Measurements from ENCODE around the gene FBXL14.
"Not testable (repeated sequence)": the region's sequence is repeated elsewhere in the genome, so short reads cannot be mapped to it uniquely, and the experiment has no call there.

FBXL14 gene

DNA sequence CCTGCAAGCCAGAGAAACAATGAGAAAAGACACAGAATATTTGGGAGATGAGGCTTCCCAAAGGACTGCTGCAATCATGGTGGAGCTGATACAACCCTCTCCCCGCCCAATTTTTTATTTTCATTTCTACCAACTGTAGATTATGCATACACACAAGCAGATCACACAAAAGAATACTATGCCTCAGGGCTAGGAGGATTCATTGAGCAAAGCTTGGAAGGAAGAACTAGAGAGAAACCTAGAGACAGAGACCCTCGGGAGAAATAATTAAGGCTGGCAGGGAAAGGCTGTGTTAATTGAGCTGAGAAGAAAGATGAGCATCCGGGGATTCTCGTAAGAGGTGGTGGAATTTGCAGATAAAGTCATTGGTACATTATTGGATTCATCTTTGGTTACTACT lies 24.8 kb upstream of the FBXL14 start:
- DNase-seq = no peak

- DNase-seq = no peak
Measured at GRCh38 chr12:1618489-1618888, 24.1 kb upstream of the FBXL14 start.

- DNase-seq = no peak
Measured at GRCh38 chr12:1616233-1617066, 22.1 kb upstream of the FBXL14 start.

- no peak for DNase-seq
Measured at GRCh38 chr12:1614360-1614759, 20.0 kb upstream of the FBXL14 start.

GRCh38 chr12:1613860-1614259 lies 19.5 kb upstream of the FBXL14 start:
- no peak for DNase-seq

DNA sequence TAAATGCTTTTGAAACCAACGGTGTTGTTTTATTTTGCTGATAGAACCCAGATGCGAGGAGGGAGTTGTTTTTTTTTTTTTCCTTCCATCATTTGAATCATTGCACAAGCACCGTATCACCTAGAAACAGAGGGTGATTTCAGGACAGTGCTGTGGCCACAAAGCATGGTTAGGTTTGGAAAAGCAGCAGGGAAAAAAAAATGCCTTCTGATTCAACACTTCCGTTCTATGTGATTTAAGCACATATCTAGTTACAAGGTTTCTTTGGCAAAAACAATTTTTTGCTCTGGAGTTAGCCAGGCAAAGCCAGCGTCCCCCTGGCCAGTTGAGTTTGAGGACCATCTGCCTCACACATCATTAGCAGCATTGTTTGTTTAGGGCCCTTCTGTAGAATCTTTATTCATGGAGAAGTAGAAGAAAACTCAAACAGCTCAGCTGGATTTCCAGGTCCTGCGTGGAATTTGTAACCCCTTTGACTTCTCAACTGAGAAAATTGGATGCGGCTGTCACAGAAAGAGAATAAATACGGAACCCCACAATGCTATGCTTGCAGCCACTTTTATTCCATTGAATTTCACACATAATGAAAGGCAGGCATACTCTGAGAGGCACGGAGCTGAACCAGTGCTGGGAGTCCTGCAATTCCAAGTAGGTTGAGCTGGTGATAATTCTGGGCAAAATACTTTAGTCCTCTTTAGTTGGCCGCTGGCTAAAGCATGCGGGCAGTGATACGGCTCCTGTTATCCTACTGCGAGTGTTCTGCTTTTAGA lies 17.6 kb upstream of the FBXL14 start:
- DNase-seq = no peak

GRCh38 chr12:1610072-1610643 lies 15.8 kb upstream of the FBXL14 start:
- DNase-seq = no peak

DNA sequence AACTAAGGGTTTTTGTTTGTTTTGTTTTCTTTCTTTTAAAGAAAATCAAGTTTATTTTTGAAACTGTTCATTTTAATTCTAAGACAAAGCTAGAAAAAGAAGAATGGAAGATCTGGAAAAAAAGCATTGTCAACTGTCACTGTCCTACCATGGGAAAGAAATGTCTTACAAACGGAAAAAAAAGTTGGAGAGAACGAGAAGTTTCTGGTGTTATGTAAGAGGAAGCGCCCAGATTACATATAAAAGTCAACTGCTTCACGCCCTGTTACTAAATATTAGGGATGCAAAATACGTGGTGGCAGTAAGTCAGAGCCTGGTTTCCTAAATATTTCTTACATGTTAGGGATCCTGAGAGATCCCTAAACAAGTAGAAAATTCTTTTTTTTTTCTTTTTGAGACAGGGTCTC lies 14.3 kb upstream of the FBXL14 start:
- DNase-seq = no peak

- DNase-seq = no peak
Measured at GRCh38 chr12:1607940-1608712, 13.7 kb upstream of the FBXL14 start.

DNA sequence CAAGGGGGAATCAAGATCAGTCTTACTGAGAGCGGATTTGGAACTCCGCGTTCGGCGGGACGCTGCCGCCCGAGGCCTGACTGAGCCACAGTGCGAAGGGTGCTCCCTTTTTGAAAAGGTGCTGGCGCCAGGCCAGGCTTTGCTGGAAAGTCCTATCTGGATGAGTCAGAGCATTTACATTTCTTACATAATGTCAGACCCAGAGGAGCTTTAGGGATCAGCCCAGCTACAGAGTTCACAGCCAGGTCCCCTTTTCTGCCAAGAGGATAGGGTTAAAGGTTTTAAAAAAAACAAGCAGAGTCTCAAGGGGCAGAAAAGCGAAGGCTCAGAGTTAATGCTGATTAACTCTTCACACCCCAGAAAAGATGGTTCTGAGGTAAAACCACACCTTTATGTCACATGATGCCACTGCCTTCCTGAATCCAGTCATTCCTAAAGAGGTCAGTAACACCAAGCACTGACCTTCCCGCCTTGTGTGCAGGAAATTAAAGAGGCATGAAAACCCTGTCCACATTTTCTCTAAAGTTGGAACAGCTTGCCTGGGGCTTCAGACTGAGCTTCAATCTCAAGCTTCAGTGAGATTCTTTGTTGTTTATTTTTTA lies 11.7 kb upstream of the FBXL14 start:
- peak; percentile 81 for DNase-seq

DNA sequence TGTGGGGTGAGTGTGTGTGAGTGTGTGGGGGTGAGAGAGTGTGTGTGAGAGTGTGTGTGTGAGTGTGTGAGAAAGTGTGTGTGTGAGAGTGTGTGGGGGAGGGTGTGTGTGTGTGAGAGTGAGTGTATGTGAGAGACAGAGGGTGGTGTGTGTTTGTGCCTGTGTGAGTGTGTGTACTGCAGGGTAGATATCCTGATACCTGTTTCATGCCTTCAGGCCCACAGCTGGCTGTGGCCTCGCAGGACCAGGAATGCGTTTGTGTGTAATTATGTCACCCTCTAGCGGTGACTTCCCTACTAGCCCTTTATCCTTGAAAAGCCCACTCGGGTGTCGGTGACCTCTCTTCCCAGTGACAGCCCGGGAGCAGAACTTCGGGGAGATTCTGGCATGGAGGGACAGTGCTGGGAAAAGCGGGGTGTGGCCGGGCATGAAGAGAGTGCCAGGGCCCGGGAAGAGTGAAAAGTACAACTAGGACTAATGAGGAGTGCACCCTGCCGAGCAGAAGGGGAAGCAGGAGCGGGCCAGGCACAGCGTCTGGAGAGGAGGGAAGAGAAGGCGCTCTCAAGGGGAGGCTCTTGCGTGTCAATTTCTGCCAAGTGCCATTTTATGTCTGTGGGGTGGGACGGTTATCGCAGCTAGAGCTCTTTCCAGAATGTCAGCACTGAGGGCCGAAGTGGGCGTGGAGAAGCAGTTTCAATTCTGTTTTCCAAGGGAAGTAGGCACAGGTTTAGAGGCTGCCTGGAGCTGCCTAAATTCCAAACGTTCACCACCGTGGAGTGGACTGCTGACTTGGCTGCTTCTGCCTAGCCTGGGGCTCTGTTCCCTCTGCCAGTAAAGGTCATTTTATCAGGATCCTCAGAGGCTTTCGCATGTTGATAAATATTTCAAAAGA lies 11.0 kb upstream of the FBXL14 start:
- DNase-seq = peak; percentile 81

GRCh38 chr12:1604464-1604863 lies 10.1 kb upstream of the FBXL14 start:
- DNase-seq = no peak

GRCh38 chr12:1603269-1603993 lies 9.1 kb upstream of the FBXL14 start:
- DNase-seq = no peak

DNA sequence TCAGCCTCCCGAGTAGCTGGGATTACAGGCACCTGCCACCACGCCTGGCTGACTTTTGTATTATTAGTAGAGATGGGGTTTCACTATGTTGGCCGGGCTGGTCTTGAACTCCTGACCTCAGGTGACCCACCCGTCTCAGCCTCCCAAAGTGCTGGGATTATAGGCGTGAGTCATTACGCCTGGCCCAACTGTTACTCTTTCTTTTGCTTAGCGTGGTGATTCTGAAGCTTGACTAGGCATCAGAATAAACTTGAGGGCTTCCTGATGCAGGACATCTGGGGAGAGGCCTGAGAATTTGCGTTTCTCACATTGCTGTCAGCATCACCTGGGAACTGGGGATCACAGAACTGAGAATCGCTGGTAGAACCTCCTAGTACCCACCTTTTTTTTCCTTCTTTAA lies 8.3 kb upstream of the FBXL14 start:
- DNase-seq = not testable (repeated sequence)

GRCh38 chr12:1598757-1599156 lies 4.4 kb upstream of the FBXL14 start:
- no peak for DNase-seq

DNA sequence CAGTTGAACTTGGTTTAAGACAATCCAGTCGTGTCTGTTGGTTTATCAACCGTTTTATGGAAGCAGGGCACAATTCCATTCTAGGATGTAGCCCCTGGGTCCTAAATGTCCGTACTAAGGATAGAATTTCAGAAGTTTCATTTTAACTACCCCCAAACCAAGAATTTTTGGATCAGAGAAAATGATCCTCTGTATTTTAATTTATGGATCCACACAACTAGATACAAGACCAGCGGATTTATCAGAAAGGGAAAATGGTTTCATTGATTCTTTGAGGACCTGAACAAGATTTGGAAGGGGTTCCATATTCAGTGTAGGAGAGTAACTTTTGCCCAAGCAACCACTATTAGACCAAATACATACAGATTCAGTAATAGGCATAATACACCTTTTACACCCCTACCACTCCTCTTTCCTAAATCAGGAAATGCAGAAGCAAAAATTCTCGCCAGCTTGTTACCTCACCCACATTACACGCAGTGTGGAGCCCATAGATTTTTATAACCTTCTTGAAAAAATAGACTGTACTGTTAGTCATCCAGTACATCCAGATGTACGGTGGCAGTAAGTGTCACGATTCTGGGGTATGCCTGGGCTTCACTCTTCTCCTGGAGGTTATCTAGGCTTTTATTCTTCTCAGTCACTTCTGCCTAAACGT lies 1.4 kb upstream of the FBXL14 start:
- no peak for DNase-seq

GRCh38 chr12:1595026-1595561 lies 713 bp upstream of the FBXL14 start:
- DNase-seq = no peak

DNA sequence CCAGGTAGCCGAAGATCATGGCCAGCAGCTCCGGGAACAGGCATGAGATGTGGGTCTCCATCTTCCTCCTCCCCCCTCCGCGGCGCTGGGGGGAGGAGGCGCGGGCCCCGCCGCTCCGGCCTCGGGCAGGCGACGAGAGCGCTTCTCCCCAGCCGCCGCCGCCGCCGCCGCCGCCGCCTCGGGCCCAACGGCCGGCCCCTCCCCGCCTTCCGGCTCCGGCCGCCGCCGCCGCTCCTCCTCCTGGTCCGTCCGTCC lies 448 bp downstream of the FBXL14 start:
- DNase-seq = peak; percentile 43

DNA sequence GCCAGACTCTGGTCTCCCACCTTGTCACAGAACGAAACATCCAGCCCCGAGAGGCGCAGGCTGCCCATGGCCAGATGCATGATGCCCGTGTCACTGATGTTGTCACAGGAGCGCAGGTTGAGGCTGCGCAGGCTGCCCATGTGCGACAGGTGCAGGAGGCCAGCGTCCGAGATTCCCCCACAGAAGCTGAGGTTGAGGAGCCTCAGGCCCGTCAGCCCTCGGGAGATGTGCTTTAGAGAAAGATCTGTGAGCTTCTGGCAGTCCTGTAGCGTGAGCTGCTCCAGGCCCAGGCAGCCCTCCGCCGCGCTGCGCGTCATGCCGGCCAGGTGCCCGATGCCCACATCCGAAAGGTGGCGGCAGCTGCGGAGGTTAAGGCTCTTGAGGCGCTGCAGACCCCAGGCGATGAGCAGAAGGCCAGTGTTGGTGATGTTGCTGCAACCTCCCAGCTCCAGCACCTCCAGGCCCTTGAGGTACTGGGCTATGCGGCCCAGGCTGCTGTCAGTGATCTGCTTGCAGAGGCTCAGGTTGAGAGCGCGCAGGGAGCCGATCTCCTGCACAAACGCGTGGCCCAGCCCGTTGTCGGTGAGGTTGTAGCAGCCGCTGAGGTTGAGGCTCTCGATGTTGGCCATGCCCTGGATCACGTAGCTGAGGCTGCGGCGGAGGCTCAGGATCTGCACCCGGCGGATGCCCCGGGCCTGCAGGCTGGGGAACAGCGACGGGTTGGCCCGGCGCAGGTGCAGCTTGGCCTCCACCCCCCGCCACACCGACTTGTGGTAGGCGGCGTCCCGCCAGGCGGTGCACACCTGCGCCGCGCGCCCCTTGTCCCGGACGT lies 991 bp downstream of the FBXL14 start:
- peak; percentile 30 for DNase-seq
